GDM1 (cell line): ENCODE results near the gene EPHB1.

Source experiments
- DNase-seq: peaks from one replicate; lab custom pipeline; 2025; lab: John Stamatoyannopoulos, UW

Gene EPHB1

DNA sequence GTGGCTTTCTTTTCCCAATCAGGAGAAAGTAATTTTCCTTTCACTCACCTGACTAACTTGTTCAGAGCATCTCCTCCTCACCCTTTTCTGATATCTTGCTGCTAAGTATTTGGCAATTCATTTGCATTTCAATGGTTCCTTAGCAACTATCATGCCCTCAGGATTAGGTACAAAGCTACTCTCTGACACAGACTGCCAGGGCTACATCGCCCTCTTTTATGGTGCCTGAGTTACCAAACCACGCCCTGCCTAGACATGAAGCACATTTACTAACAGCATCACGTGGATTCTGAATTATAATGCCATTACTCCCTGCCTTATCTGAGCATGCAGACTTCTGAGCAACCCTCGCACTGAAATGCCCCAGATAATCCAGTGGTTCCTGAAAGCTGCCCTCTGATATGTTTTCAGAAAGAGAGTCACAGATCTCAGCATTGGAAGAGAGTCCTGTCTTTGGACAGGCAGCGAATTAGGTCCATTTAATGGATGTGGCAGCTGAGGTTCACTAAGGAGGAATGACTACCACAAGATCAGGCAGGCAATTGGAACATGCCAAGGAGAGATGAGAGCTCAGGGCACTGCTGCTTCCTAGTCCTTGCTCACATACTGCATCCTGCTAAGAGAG lies 14.5 kb downstream of the EPHB1 start:
- no peak for DNase-seq

DNA sequence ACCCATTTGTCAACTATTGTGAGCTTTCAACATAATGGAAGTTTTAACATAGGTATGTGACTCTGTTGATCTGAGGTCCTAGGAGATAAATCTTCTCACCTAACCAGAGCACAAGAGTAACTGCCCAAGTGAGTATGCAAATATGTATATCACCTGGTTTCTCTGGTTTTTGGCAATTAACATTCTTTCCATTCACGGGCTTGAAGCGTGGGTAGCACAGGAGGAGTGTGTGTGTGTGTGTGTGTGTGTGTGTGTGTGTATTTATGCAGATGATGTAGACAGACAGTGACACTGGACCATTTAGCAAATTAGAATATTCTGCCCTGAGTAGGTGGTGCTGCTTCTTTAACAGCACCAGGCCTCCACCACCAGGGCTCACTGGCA lies 15.0 kb downstream of the EPHB1 start:
- no peak for DNase-seq

GRCh38 chr3:134810850-134811249 lies 15.8 kb downstream of the EPHB1 start:
- no peak for DNase-seq

GRCh38 chr3:134813618-134814017 lies 18.6 kb downstream of the EPHB1 start:
- no peak for DNase-seq

DNA sequence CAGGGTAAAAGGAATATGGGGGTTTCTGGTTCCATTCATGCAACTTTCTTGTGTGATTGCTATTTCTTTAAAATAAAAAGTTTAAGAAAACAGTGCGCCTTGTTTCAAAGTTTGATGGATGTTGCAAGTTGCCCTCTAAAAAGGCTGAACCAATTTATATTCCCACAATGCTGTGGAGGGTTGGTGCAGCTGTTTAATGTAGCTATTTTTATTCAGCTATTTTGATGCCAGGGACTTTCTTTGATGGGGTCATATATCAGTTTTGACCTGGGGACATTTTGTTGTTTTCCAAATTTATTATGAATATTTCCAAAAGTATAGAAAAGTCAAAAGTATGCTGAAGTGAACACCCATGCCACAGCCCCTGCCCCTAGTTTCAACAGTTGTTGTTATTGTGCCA lies 20.5 kb downstream of the EPHB1 start:
- no peak for DNase-seq

- no peak for DNase-seq
These were observed 21.6 kb downstream of the EPHB1 start for GRCh38 chr3:134816623-134817022.

- DNase-seq, result no peak
These were observed 22.2 kb downstream of the EPHB1 start for GRCh38 chr3:134817297-134817696.

DNA sequence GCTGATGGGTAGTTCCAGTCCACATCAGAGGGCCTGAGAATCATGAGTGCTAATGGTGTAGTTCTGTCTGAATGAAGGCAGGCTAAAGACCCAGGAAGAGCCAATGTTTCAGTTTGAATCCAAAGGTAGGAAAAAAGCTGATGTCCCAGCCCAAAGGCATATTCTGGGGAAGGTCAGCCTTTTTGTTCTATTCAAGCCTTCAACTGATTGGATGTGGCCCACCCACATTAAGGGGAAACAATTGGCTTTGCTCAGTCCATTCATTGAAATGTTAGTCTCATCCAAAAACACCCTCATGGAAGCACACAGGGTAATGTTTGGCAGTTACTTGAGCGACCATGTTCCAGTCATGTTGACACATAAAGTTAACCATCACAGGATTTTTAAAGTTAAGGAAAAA lies 25.9 kb downstream of the EPHB1 start:
- DNase-seq, result no peak

DNA sequence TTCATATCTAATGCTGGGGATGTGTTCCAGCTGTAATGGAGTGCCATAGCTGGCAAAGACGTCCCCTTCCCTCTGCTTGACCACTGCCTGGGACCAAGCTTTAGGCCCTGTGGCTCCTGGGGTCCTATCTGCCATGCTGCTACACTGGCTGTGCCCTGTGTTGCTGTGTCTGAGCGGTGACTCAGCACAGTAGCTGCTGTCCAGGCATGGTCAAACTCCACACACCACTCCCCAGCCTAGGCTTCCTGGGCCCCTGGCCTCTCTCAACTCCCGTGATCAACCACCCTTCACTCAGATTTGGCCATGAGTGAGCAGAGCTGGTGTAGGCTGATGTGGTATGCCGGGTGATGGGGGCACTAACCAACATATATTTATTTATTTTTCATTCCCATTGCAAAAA lies 27.0 kb downstream of the EPHB1 start:
- DNase-seq, result no peak

DNA sequence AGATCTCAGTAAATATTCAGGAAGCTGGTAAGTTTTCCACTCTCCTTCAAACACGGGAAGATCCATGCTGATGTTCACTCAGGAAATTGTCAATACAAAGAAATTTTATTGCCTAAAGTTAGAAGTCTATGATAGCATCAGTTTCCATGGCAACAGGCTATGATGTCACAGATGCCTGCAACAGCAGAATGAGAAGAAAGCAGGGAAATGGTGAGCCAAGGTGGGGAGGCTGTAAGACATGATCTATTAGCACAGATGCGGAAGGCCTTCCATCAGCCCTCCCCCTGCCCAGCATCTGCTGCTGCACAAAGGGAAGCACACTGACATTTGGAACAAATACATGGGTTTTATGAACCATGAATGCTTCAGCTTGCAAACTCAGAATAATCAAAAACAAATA lies 28.6 kb downstream of the EPHB1 start:
- DNase-seq, result no peak

DNA sequence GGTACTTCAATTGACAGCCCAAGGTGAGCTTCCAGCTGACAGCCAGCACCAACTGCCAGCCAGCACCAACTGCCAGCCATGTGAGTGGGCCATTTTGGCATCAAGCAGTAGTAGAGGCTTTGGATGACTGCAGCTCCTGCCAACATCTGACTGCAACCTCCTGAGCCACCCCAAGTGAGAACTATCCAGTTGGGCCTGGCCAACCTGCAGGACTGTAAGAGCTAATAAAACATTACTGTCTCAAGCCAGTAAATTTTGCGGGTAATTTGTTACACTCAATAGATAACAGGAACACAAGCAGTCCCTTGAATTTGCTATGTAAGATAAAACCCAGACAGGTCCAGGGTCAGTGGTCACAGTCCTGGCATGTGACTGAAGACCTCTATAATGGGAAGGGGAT lies 29.7 kb downstream of the EPHB1 start:
- DNase-seq, result no peak

DNA sequence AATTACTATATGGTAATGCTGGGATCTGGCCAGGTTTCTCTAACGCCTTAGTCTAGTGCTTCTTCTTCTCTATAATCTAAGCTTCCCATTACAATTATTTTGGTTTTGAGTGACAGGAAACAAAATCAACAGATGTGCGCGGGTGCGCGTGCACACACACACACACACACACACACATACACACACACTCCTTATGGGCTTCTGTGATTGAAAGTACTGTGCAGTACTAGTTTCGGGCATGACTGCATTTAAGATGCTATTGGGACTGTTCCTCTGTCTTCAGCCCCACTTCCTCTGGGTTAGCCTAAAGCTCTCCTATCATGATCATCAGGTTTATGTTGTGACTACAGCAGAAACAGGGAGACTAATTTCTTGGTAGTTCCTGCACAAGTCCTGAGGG lies 32.2 kb downstream of the EPHB1 start:
- no peak for DNase-seq

DNA sequence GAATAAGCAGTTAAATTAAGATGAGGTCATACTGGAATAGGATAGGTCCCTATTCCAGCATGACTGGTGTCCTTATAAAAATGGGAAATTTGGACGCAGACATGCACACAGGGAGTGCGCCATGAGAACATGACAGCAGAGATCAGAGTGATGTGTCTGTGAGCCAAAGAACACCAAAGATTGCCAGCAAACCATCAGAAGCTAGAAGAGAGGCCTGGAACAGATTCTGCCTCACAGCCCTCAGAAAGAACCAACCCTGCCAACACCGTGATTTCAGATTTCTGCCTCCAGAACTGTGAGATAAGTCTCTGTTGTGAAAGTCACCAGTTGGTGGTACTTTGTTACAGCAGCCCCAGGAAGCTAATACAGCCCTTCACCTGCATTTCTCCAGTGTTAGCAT lies 34.7 kb downstream of the EPHB1 start:
- DNase-seq, result no peak

DNA sequence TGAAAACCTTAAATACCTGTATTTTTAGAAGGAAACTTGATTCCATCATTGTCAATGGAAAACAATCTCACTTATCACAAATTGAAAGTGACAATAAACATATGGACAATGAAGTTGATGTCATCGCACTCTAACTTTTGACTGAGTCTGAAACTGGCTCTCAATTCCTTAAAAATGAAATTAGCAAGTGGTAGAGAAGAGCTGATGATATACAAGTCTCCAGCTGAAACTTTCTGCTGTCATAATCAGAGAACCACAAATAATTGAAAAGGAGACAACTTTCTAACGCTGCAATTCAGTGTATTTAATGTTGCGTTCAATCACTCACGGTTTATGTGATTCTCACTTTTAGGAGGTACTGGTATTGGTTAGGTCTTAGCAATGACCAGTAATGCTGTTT lies 37.5 kb downstream of the EPHB1 start:
- no peak for DNase-seq

- DNase-seq, result no peak
These were observed 38.5 kb downstream of the EPHB1 start for GRCh38 chr3:134833453-134834163.

GRCh38 chr3:134836921-134837320 lies 41.9 kb downstream of the EPHB1 start:
- no peak for DNase-seq

DNA sequence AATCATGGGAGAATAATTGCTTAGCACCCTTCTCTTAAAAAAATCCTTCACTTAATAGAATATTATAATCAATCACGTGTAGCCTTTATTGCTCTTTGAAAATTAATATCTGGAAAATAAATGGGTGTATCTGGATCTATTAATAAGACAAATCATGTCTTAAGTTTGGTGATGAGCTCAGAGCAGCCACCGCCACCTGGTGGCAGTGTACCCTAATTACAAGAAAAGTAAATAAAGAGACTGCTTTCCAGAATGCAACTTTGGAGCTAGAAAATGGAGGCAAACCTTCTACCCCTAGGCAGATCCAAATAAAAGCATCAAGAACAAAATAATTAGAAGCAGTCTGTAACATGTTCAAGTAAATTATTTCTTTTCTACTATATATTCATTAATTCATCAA lies 43.5 kb downstream of the EPHB1 start:
- no peak for DNase-seq

DNA sequence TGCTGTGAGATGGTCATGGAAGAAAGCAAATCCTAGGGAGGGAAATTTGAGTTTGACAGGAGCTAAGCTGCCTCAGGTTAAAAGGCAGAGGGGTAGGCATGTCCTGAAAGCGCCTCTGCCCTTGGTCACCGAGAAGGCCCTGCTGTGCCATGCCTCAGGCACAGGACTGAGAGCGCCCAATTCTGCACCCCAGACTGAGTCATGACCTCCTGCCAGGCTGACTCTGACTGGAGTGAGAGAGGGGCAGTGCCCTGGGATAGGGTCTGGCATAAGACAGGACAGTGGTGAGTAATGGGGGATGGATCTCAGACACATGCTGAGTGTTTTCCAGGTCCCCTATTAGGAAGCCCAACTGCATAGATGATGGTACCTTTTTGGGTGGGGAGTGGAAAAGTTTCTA lies 44.4 kb downstream of the EPHB1 start:
- DNase-seq, result no peak

DNA sequence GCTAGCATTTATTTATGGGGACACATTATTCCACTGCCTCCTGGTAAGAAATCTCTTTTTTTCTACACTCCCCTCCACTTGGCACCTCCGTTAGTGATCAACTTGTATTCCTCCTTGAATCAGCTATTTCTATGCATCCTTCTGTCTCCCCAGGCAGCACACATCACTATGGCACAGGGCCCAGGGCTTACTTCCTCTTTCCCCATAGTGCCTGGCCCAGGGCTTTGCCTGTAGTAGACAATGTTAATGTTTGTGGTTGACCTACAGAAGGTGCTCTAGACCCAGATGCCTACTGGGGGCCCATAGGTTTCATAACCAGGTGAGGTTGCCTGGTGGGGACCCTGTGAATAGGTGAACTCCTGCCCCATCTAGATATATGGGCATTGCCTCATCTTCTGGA lies 44.9 kb downstream of the EPHB1 start:
- no peak for DNase-seq

GRCh38 chr3:134840459-134840858 lies 45.4 kb downstream of the EPHB1 start:
- no peak for DNase-seq

DNA sequence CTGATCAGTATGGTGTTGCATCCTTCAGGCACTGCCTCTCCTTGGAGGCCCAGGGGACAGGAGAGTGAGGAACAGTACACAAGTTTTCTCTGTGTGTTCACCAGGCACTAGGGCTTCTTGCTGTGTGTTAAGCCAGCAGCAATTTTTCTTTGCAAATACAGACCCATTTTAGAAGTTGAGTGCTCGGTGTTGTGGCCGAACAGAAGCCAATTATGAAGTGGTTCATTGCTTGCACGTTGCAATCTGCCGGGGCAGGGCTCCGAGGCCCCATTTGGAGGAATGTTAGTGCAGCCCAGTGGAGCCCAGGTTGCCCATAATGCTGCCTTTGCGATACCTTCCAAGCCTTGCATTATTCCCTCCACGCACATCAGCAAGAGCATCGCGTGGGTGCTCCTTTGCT lies 51.0 kb downstream of the EPHB1 start:
- DNase-seq, result no peak

DNA sequence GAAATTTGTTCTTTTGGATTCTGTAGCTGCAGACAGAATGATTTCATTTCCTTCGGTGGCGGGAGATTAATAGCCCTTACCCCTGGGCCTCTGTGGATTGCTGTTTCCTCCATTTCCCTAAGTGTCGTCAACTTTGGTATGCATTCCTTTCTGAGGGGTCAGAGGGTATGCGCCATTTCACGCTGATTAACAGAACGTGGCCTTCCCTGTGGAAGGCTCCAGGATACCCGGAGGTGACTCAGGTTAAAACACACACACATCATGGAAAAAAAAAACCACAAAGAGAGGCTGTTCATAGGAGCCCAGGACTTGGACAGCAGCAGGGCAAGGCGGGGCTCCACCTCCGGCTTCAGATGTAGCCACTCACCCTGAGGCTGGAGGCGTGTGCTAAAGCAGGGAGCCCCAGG lies 51.9 kb downstream of the EPHB1 start:
- no peak for DNase-seq

DNA sequence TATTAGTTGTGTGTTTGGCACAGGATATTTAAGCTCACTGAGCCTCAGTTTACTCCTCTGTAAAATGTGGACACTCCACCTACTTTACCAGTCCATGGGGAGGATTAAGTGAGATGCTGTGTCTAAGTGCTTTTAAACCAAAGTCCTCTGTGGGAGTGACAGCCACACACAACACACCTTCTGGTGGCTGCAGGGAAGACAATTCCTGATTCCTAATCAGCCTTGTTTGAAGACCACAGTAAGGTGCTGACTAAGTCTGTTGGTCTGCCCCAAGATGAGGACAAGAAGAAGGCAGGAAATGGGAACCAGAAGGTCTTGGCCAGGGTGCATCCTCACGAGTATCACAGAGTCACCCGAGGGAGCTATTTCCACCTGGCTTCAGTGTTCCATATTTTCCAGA lies 52.3 kb downstream of the EPHB1 start:
- DNase-seq, result no peak

GRCh38 chr3:134849561-134849960 lies 54.5 kb downstream of the EPHB1 start:
- DNase-seq, result no peak
